Measurements from ENCODE around the gene LLGL2.
A peak's percentile ranks its signal among the peaks of the same experiment; 100 is the strongest.
"Not testable (repeated sequence)": the region's sequence is repeated elsewhere in the genome, so short reads cannot be mapped to it uniquely, and the experiment has no call there.

Gene LLGL2, protein sequence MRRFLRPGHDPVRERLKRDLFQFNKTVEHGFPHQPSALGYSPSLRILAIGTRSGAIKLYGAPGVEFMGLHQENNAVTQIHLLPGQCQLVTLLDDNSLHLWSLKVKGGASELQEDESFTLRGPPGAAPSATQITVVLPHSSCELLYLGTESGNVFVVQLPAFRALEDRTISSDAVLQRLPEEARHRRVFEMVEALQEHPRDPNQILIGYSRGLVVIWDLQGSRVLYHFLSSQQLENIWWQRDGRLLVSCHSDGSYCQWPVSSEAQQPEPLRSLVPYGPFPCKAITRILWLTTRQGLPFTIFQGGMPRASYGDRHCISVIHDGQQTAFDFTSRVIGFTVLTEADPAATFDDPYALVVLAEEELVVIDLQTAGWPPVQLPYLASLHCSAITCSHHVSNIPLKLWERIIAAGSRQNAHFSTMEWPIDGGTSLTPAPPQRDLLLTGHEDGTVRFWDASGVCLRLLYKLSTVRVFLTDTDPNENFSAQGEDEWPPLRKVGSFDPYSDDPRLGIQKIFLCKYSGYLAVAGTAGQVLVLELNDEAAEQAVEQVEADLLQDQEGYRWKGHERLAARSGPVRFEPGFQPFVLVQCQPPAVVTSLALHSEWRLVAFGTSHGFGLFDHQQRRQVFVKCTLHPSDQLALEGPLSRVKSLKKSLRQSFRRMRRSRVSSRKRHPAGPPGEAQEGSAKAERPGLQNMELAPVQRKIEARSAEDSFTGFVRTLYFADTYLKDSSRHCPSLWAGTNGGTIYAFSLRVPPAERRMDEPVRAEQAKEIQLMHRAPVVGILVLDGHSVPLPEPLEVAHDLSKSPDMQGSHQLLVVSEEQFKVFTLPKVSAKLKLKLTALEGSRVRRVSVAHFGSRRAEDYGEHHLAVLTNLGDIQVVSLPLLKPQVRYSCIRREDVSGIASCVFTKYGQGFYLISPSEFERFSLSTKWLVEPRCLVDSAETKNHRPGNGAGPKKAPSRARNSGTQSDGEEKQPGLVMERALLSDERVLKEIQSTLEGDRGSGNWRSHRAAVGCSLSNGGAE

GRCh38 chr17:75524970-75525805, at the start of gene LLGL2:
Gene LLGL2 (plus strand): TSS chr17:75525697. CDS start chr17:75543427, 17,730 bp downstream.
- DNase-seq = peak; percentile 89

DNA sequence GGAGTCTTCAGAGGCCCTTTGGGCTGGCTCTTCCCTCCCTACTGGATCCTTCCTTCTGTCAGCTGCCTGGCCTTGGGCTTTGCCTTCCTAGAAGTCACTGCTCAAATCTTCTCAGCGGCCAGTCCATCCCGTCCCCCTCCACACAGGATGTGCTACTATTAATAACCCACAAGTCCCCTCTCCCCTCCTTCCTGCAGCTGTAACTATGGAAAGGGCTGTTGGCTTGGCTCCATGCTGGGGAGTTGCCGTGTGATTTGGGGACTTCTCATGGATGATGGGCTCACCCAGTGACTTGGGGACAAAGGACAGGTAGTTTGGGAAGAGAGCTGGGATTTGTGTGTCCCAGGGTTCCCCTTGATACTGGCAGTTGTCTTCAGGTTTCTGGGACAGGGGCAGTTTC, 49.6 kb upstream of the LLGL2 start:
- DNase-seq = no peak

GRCh38 chr17:75476271-75476671, 49.2 kb upstream of the LLGL2 start:
- no peak for DNase-seq

GRCh38 chr17:75476752-75477489, 48.6 kb upstream of the LLGL2 start:
- DNase-seq = no peak

DNA sequence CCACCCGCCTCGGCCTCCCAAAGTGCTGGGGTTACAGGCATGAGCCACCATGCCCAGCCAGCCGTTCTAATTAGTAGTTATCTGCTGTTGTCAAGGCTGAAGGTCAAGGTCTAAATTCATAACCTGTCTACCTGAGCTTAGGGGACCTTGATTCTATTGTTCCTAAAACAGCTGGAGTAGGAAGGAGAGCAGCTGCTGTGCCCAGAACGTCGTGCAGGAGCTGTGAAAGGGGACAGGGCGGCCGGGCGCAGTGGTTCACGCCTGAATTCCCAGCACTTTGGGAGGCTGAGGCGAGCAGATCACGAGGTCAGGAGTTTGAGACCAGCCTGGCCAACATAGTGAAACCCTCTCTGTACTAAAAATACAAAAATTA, 48.0 kb upstream of the LLGL2 start:
- DNase-seq = not testable (repeated sequence)

DNA sequence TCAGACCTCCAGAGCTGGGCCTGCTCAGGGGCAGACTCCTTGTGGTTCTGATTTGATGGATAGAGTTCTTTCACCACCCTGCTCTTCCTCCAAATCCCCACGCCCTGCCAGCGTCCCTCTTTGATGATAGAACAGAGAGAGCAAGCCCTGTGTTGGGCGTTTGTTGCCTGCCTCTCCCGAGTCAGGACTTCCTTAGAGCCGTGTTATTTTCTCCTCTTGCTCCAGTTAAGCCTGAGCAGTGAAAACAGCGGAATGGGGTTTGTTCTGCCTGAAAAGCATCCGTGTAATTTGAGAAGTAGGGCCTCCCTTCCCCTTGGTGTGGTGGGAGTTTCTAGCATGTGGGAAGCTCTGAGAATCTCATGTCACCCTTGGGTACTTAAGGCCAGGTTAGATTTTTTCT, 47.0 kb upstream of the LLGL2 start:
- no peak for DNase-seq

DNA sequence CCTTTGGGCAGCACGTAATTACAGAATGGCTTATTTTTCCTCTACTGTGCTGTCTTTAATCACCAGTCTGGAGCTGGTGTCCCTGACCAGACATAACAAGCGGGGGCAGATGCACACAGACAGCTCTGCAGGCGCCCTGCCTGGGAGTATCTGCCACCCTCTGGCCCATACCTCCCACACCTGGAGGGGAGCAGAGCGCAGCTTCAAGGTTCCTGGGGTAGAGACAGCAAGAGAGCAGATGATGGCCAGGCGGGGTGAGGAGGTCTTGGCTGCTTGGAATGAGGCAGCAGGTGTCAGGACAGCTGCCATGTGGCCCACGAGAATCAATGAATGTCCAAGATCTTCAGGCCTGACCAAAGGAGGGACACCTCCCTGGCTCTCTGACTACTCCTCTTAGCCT, 45.2 kb upstream of the LLGL2 start:
- no peak for DNase-seq

DNA sequence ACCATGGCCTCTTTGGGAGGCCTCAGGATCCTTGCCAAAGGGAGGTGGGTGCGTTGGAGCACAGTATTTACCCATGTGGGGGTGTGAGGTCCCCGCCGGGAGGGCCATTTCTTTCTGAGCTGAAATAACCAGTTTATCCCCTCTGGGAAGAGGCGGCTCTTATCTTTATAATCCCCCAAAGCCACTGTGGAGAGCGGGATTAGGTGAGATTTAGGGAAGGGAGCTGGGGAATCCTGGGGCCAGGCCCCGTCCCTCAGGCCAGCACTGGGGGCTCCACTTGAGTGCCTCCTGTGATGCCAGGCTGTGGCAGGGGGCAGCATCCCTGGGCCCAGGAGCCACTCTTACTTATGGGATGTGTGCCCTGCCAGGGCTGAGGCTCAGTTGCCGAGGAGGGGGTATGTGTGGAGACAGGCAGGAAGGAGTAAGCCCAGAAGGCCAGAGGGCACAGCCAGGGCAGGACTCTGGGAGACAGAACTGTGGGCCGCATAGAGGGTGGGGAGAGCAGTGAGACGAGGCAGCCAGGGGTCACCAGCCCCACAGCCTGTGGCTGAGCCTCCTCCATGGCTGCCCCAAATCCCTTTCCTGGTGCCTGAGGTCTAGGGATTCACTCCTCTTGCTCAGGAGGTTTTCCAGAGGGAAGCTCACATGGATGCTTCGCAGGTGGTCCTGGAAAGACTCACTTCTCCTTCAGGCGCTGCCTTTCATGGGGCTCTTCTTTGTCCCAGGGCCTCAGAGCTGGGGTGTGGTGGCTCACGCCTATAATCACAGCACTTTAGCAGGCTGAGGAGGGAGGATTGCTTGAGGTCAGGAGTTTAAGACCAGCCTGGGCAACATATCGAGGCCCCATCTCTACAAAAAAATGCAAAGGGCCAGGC, 44.1 kb upstream of the LLGL2 start:
- DNase-seq = no peak

GRCh38 chr17:75482098-75482942, 43.2 kb upstream of the LLGL2 start:
- no peak for DNase-seq

- DNase-seq = no peak
These were observed 39.8 kb upstream of the LLGL2 start for GRCh38 chr17:75485688-75486087.

- DNase-seq = no peak
These were observed 39.3 kb upstream of the LLGL2 start for GRCh38 chr17:75486151-75486550.

- no peak for DNase-seq
These were observed 38.5 kb upstream of the LLGL2 start for GRCh38 chr17:75486951-75487350.

DNA sequence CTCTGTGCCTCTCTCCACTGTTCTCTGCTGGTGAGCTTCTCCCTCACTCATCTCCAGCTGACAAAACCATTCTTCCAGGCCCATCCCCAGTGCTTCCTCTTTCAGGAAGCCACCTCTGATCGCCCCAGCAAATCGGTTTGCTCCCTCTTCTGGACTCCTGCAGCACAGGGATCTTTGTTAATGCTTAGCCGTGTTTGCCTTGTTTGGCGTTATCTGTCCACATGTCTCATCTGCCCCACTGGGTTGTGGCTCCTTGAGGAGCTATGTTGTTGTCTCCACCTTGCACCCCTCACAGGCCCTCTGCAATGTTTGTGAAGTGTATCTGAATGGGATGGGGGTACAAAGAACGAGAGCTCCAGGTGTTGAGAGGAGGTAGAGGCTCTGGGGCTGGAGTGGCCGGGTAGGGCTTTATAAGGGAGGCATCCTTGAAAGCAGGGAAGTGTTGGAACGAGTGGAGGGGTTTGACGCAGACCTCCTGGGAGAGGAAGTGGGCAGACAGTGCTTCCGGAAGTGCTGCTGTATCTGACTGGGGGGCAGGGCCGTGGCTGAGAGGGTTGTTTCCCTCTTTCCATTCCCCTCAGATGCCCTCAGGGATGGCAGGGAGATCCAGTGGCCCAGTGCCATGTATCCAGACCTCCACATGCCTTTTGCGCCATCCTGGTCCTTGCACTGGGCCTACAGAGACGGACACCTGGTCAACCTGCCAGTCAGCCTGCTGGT, 38.0 kb upstream of the LLGL2 start:
- no peak for DNase-seq

- no peak for DNase-seq
These were observed 36.6 kb upstream of the LLGL2 start for GRCh38 chr17:75488693-75489510.

DNA sequence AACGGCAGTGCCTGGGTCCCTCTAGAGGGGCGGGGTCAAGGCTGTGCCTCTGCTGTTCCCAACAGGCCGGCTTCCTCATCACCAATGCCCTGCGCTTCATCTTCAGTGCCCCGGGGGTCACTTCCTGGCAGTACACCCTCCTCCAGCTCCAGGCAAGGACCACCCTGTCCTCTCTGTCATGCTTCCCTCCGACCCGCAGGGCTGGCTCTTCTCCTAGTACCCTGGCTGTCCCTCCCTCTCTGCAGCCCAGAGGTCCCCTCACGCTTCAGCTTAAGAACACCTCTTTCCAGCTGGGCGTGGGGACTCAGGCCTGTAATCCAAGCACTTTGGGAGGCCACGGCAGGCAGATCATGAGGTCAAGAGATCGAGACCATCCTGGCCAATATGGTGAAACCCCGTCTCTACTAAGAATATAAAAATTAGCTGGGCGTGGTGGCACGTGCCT, 36.0 kb upstream of the LLGL2 start:
- DNase-seq = no peak

GRCh38 chr17:75490173-75490743, 35.2 kb upstream of the LLGL2 start:
- DNase-seq = no peak

DNA sequence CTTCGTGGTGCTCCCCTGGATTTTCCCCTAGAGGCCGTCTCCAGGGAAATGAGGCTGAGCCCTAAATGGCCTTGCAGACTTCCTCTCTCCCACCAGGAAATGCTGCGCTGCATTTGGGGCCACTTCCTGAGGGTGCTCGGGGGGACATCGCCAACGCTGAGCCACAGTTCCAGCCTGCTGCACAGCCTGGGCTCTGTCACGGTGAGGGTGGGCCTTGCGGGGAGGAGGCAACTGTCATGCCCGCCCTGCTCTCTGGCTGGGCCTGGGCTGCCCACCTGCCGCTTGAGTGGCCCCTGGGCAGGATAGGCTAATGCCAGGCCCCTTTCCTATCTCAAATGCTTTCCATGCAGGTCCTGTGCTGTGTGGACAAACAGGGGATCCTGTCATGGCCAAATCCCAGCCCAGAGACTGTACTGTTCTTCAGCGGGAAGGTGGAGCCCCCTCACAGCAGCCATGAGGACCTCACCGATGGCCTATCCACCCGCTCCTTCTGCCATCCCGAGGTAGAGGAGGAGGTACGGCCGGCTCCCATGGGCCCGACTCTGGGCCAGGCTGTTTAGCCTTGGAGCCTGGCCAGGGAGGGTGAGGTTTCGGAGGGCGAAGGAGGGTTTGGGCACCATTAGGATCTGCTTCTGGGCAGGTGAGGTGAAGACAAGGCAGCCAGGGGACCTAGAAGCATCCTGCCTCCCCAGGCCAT, 34.4 kb upstream of the LLGL2 start:
- DNase-seq = no peak

All from NCI-H1105 (cell line).